Measurements from ENCODE around the gene COL9A2. TPM values are rescaled to one million over a fixed set of nuclear protein-coding genes. Genes with fewer than 3 reads are reported as not detected.
A peak's percentile ranks its signal among the peaks of the same experiment; 100 is the strongest.

Gene COL9A2
- total RNA-seq, 2 donors from 2014 or later, result 4.0 to 6.5 TPM

DNA sequence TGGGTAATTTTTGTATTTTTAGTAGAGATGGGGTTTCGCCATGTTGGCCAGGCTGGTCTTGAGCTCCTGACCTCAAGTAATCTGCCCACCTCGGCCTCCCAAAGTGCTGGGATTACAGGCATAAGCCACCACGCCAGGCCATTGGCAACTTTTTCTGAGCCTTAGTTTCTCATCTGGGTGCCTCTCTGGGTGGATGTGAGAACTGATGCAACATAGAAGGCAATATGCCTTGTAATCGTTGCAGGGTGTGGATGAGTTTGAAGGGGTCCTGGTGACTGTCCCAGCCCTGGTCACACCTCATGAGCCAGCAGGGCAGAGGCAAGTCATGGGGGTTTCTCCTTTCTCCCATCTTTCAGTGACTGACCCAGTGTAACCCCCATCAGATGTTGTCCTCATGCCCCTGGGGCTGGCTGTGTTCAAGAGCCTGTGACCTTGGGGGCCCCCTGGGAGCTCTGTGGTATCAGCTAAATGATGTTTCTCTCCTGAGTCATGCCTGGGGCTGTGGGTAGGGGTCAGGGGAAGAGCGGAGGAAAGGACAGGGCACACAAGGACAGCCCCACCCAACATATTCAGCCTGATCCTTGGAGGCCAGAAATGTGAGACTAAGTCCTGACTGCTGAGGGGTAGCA, 3.6 kb downstream of the COL9A2 start:
- Histone ChIP-seq H3K27ac (no peak overlapping the region), H3K4me1 (peaks cover 19% of the 10 kb centered on the region), H3K27me3 (peaks cover 30% of the 10 kb centered on the region), H3K36me3 (no peaks in the 10 kb centered on the region), H3K4me3 (no peak overlapping the region), H3K9me3 (no peaks in the 10 kb centered on the region), H3K9ac (ENCODE audit: low read depth in 2 of 2, low read length in 2 of 2) (no peak overlapping the region)
- DNase-seq, result no peak
- TF ChIP-seq, protein P1, sequence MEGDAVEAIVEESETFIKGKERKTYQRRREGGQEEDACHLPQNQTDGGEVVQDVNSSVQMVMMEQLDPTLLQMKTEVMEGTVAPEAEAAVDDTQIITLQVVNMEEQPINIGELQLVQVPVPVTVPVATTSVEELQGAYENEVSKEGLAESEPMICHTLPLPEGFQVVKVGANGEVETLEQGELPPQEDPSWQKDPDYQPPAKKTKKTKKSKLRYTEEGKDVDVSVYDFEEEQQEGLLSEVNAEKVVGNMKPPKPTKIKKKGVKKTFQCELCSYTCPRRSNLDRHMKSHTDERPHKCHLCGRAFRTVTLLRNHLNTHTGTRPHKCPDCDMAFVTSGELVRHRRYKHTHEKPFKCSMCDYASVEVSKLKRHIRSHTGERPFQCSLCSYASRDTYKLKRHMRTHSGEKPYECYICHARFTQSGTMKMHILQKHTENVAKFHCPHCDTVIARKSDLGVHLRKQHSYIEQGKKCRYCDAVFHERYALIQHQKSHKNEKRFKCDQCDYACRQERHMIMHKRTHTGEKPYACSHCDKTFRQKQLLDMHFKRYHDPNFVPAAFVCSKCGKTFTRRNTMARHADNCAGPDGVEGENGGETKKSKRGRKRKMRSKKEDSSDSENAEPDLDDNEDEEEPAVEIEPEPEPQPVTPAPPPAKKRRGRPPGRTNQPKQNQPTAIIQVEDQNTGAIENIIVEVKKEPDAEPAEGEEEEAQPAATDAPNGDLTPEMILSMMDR (IDR thresholded peaks at IDR 0.05), result no peak
- intact Hi-C loops (cut with DNase I), result no loop called here

DNA sequence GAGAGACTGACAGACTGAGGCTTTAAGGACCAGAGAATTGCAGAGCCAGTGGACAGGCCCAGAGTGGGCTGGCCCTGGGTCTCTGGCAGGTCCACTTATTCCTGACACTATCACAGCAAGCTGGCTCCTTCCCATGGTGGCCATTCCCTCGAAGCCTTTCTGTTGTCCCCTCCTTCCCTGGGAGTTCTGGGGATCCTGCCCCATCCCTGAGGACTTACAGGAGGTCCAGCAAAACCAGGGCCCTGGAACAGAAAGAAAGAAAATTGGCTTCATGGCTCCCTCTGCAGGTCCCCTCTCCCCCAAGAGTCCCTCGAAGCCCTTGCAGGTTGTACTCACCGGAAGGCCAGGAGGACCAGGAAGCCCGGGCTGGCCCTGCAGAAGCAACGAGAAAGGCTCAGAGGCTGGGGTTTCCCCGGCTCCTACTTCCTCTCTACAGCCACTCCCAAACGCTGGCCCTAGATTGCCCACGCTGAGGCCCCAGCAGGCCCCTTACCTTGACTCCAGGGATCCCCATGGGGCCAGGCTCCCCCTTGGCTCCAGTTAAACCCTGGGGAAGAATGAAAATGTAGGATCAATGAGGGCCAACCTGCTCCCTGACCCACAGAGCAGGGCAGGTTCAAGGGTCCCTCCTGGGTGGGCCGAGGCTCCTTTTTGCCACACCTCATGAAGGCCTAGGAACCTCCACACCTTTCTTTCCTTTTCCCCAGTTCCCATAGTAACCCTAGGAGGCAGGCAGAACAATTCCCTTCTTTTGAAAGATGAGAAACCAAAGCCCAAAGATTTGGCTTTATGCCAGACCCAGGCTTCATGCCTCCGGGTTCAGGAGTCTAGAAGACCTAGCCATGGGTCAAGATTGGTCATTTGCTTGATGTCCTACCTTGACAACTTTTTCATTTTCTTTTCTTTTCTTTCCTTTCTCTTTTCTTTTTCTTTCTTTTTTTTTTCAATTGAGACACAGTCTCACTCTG, 4.6 kb downstream of the COL9A2 start:
- Histone ChIP-seq H3K27ac (no peak overlapping the region), H3K9ac (ENCODE audit: low read depth in 2 of 2, low read length in 2 of 2) (peak overlapping the region in 1 of 2 donors; percentile 29), H3K9me3 (no peaks in the 10 kb centered on the region), H3K4me3 (no peak overlapping the region), H3K27me3 (peaks cover 21% of the 10 kb centered on the region), H3K36me3 (no peaks in the 10 kb centered on the region), H3K4me1 (peaks cover 19% of the 10 kb centered on the region)
- intact Hi-C loops (cut with DNase I), result no loop called here
- DNase-seq, result peak; percentile 74
- TF ChIP-seq, protein P1 (IDR thresholded peaks at IDR 0.05), result no peak

DNA sequence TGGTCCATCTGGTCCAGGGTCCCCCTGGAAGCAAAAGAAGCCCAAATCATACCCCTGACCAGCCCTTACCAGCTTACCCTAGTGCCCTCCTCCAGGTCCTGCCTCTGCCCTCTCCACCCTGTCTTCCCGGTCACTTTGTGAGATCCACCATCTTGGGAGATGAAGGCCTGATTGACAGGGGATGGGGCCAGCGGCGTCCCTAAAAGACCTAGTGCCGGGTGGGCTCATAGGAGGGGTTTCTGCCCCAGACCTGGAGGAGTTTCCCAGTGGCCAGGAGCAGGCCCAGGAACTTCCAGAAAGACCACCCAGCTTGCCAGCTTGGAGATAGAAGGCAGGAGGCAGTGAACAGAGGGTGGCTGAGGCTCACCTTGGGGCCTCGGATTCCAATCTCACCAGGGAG, 5.4 kb downstream of the COL9A2 start:
- Histone ChIP-seq H3K27me3 (peaks cover 13% of the 10 kb centered on the region), H3K4me3 (no peak overlapping the region), H3K9ac (ENCODE audit: low read depth in 2 of 2, low read length in 2 of 2) (no peak overlapping the region), H3K9me3 (no peaks in the 10 kb centered on the region), H3K36me3 (no peaks in the 10 kb centered on the region), H3K4me1 (peaks cover 14% of the 10 kb centered on the region), H3K27ac (no peak overlapping the region)
- intact Hi-C loops (cut with DNase I), result no loop called here
- no peak for DNase-seq
- TF ChIP-seq, protein P1 (IDR thresholded peaks at IDR 0.05), result no peak

DNA sequence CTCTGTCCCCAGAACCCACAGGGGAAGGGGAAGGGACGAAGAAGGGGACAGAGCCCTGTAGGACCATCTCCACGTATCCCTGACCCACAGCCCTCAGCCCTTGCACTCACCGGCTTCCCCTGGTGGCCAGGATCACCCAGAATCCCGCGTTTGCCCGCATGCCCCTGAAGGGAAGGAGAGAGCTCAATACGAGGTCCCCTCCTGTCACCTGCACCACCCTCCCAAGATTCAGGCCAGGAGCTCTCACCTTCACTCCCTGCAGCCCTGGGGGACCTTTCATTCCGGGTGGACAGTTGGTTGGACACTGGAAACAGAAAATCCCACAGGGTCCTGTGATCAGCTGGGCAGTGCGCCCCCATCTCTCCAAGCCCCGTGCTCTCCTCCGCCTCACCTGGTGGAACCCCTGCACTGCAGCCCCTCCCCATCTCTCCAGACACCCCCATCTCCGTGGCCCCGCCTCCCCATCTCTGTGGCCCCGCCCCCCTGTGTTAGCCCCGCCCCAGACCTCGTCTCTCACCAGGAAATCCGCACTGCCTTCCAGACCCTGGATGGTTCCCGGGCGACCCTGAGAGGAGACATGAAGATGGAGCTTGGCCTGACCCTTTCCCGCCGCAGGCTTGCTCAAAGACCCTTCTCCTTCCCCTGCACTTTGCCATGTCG, 6.0 kb downstream of the COL9A2 start:
- H3K27me3 ChIP-seq, result peaks cover 7% of the 10 kb centered on the region
- TF ChIP-seq, protein P1 (IDR thresholded peaks at IDR 0.05), result no peak
- no peak for DNase-seq
- peaks cover 11% of the 10 kb centered on the region for H3K4me1 ChIP-seq
- no peaks in the 10 kb centered on the region for H3K36me3 ChIP-seq
- no peak overlapping the region for H3K4me3 ChIP-seq
- no peak overlapping the region for H3K9ac ChIP-seq (ENCODE audit: low read depth in 2 of 2, low read length in 2 of 2)
- intact Hi-C loops (cut with DNase I), result no loop called here
- no peaks in the 10 kb centered on the region for H3K9me3 ChIP-seq
- H3K27ac ChIP-seq, result no peak overlapping the region

DNA sequence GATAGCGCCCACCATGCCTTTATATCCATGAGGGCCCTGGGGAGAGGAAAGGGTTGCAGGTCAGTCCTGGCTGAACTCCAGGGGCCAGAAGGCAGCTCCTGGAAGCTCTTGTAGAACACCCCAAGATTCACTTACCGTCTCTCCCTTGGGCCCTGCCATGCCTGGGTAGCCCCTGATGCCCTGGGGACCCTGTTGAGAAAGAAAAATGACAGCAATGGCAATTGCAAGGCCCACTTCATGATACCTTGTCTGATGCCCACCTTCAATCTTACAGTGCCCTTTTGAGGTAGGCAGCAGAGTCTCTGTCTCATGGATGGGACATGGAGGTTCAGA, 7.0 kb downstream of the COL9A2 start:
- Histone ChIP-seq H3K4me1 (peaks cover 7% of the 10 kb centered on the region), H3K27me3 (no peaks in the 10 kb centered on the region), H3K36me3 (no peaks in the 10 kb centered on the region), H3K9ac (ENCODE audit: low read depth in 2 of 2, low read length in 2 of 2) (no peak overlapping the region), H3K27ac (no peak overlapping the region), H3K9me3 (no peaks in the 10 kb centered on the region), H3K4me3 (no peak overlapping the region)
- no peak for DNase-seq
- intact Hi-C loops (cut with DNase I), result no loop called here
- TF ChIP-seq, protein P1 (IDR thresholded peaks at IDR 0.05), result no peak
